RWPE2 (cell line): ENCODE results near the gene FAM3D.

Source experiments
- ATAC-seq: fragments of 200-7000 bp; cut with Tn5 transposase; 3 replicates; pipeline ENCODE4 v1.9.1; 2021; ENCODE audit warnings: low read depth
- DNase-seq: peaks from one replicate; pipeline ENCODE4 v3.0.0-alpha.2; 2020; ENCODE audit warnings: low spot score
- H3K27ac ChIP-seq: fragments of 450-650 bp; 2 replicates; pipeline ENCODE4 v1.5.1; 2017; ENCODE audit warnings: mild to moderate bottlenecking; ENCODE audit not compliant: poor library complexity, severe bottlenecking
- H3K27me3 ChIP-seq: fragments of 250-450 bp; sonication (Bioruptor Pico); 2 replicates; pipeline ENCODE4 v1.5.1; 2021; ENCODE audit warnings: mild to moderate bottlenecking, moderate library complexity; ENCODE audit not compliant: insufficient read depth, poor library complexity, severe bottlenecking
- H3K36me3 ChIP-seq: fragments of 250-450 bp; sonication (Bioruptor Pico); 2 replicates; pipeline ENCODE4 v1.5.1; 2020; ENCODE audit warnings: low read depth, mild to moderate bottlenecking, moderate library complexity
- H3K4me1 ChIP-seq: fragments of 250-450 bp; sonication (Bioruptor Pico); 2 replicates; pipeline ENCODE4 v1.5.1; 2021; ENCODE audit warnings: mild to moderate bottlenecking, moderate library complexity; ENCODE audit not compliant: insufficient read depth, poor library complexity, severe bottlenecking
- H3K4me3 ChIP-seq: fragments of 250-450 bp; sonication (Bioruptor Pico); 2 replicates; pipeline ENCODE4 v1.5.1; 2021; ENCODE audit warnings: mild to moderate bottlenecking, moderate library complexity; ENCODE audit not compliant: severe bottlenecking
- H3K9me3 ChIP-seq: fragments of 250-450 bp; sonication (Bioruptor Pico); 2 replicates; pipeline ENCODE4 v1.5.1; 2021; ENCODE audit warnings: mild to moderate bottlenecking, moderate library complexity; ENCODE audit not compliant: severe bottlenecking
- CTCF ChIP-seq: fragments of 450-650 bp; IDR thresholded peaks from one replicate; pipeline ENCODE4 v1.5.1; 2017; ENCODE audit warnings: mild to moderate bottlenecking, moderate library complexity; ENCODE audit not compliant: poor library complexity, severe bottlenecking

The FAM3D gene

GRCh38 chr3:58585994-58586393, 80.6 kb downstream of the FAM3D start:
- Histone ChIP-seq H3K4me1 (no peaks in the 10 kb centered on the region), H3K4me3 (no peak overlapping the region), H3K36me3 (no peaks in the 10 kb centered on the region), H3K27me3 (peaks cover 26% of the 10 kb centered on the region), H3K27ac (no peak overlapping the region), H3K9me3 (no peaks in the 10 kb centered on the region)
- no peak for ATAC-seq
- TF ChIP-seq CTCF, result no peak
- no peak for DNase-seq

DNA sequence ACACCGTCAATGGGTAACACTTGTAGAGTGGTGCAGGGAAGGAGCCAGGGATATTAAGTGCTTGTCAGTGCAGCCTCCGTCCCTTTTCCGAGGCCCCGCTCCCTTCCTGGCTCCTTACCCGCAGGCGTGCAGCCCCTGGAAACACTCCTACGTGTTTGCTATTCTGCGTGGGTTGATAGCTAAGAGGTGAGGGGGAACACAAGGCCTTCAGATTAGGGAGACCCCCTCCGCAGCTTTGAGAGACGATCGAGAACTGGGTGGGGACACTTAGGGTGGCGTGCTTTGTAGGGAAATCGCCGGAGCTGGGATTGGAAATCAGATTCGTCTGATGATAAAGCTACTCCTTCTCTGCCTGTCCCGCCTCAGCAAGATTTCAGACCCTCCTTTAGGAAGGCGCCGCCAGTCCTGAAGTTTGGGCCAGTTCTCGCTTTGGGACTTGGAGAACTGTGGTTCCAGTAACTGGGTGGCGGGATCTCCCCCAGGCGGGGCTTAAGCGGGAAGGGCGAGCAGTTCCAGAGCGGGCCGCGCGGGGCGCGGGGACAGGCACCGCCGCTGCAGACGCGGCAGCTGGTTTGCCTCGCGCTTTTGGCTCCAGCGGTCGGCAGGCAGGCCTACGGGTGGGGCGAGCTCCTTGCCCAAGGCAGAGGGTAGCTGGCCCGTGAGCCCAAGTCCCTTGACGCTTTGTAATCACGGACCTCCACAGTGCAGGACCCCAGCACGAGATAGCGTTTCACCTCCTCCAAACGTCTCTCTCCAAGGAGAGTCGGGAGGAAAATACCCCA, 81.4 kb downstream of the FAM3D start:
- no peaks in the 10 kb centered on the region for H3K4me1 ChIP-seq
- H3K27me3 ChIP-seq, result peaks cover 26% of the 10 kb centered on the region
- H3K4me3 ChIP-seq, result peak overlapping the region; percentile 31
- ATAC-seq (peak; percentile 92), DNase-seq (no peak)
- H3K36me3 ChIP-seq, result no peaks in the 10 kb centered on the region
- no peak overlapping the region for H3K27ac ChIP-seq
- TF ChIP-seq CTCF, result peak; percentile 67
- no peaks in the 10 kb centered on the region for H3K9me3 ChIP-seq

DNA sequence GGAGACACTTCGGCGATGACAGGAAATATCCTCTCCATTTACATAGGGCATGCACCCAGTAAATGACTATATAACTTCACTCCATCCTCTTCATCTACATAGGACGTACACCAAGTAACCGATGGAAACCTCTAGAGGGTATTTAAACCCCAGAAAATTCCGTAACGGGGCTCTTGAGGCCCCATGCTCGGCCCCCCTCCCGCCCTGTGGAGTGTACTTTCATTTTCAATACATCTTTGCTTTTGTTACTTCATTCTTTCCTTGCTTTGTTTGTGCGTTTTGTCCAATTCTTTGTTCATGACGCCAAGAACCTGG, 81.9 kb downstream of the FAM3D start:
- no peak for ATAC-seq
- peak overlapping the region; percentile 31 for H3K4me3 ChIP-seq
- no peaks in the 10 kb centered on the region for H3K4me1 ChIP-seq
- TF ChIP-seq CTCF, result no peak
- no peaks in the 10 kb centered on the region for H3K9me3 ChIP-seq
- H3K27me3 ChIP-seq, result peaks cover 26% of the 10 kb centered on the region
- no peak overlapping the region for H3K27ac ChIP-seq
- DNase-seq, result no peak
- no peaks in the 10 kb centered on the region for H3K36me3 ChIP-seq
